ENCODE measurements around the gene ADAP1. TPM values are rescaled to one million over a fixed set of nuclear protein-coding genes. Genes with fewer than 3 reads are reported as not detected.

The ADAP1 gene
- total RNA-seq, 1 donor from 2014 or later = 26.9 TPM

DNA sequence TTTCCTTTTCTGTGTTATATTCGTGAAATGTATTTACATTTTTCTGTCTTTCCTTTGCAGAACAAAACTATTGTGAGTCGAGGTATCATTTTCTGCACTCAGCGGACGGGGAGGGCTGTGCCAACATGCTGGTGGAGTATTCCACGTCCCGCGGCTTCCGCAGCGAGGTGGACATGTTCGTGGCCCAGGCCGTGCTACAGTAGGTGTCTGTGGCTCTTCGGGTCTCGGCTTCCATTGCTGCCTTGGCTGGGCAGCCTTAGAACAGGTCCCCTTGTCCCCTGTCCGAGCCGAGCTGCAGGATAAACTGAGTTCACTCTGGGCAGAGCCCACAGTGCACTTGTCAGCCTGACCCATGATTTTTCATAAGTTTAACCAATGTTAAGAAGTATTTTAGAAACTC, 63.6 kb downstream of the ADAP1 start:
- Histone ChIP-seq H3K36me3 (ENCODE audit: control insufficient read depth, insufficient read depth, low read length) (peaks cover 44% of the 10 kb centered on the region), H3K4me3 (ENCODE audit: low read depth, low read length) (no peak overlapping the region), H3K27me3 (ENCODE audit: control insufficient read depth, insufficient read depth, low read length) (no peaks in the 10 kb centered on the region)
- FAIRE-seq (no peak), DNase-seq (ENCODE audit: low read depth) (no peak)
- TF ChIP-seq, protein P1, sequence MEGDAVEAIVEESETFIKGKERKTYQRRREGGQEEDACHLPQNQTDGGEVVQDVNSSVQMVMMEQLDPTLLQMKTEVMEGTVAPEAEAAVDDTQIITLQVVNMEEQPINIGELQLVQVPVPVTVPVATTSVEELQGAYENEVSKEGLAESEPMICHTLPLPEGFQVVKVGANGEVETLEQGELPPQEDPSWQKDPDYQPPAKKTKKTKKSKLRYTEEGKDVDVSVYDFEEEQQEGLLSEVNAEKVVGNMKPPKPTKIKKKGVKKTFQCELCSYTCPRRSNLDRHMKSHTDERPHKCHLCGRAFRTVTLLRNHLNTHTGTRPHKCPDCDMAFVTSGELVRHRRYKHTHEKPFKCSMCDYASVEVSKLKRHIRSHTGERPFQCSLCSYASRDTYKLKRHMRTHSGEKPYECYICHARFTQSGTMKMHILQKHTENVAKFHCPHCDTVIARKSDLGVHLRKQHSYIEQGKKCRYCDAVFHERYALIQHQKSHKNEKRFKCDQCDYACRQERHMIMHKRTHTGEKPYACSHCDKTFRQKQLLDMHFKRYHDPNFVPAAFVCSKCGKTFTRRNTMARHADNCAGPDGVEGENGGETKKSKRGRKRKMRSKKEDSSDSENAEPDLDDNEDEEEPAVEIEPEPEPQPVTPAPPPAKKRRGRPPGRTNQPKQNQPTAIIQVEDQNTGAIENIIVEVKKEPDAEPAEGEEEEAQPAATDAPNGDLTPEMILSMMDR (IDR thresholded peaks at IDR 0.05; ENCODE audit: insufficient read depth, low read length, severe bottlenecking) = no peak

DNA sequence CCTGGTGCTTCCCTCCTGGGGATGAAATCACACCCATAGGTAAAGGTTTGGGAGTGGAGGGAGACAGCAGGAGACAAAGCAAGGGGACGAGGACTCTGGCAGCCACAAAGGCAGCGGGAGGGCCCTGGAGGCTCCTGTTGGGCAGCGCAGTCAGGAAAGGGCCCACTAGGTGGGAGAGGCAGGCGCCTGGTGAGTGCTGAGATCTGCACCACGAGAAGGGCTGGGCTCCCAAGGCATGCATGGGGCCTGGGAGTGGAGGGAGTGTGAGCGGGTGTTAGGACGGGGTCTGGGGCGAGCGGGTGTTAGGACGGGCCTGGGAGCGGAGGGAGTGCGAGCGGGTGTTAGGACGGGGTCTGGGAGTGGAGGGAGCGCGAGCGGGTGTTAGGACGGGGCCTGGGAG, 65.1 kb downstream of the ADAP1 start:
- DNase-seq (ENCODE audit: low read depth) (no peak), FAIRE-seq (no peak)
- Histone ChIP-seq H3K36me3 (ENCODE audit: control insufficient read depth, insufficient read depth, low read length) (peaks cover 40% of the 10 kb centered on the region), H3K27me3 (ENCODE audit: control insufficient read depth, insufficient read depth, low read length) (no peaks in the 10 kb centered on the region), H3K4me3 (ENCODE audit: low read depth, low read length) (no peak overlapping the region)
- TF ChIP-seq, protein P1 (IDR thresholded peaks at IDR 0.05; ENCODE audit: insufficient read depth, low read length, severe bottlenecking) = no peak

DNA sequence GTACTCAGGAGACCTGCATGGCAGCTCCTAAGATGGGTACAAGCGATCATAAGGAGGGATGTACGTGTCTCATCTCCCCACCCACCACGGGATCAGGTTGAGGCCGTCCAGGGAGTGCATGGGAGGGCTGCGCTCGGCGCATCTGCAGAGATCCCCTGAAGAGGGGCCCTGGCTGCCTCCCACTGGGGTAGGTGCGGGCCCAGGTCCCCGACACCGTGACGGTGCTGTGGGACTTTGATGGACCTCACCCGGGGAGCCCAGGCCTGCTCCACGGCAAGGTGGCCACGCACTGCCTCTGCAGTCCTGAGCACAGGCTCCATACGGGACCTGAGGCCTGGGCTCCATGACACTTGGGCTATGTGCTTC, 65.5 kb downstream of the ADAP1 start:
- H3K27me3 ChIP-seq (ENCODE audit: control insufficient read depth, insufficient read depth, low read length) = no peaks in the 10 kb centered on the region
- TF ChIP-seq, protein P1 (IDR thresholded peaks at IDR 0.05; ENCODE audit: insufficient read depth, low read length, severe bottlenecking) = no peak
- no peak for DNase-seq (ENCODE audit: low read depth)
- no peak for FAIRE-seq
- H3K4me3 ChIP-seq (ENCODE audit: low read depth, low read length) = no peak overlapping the region
- peaks cover 38% of the 10 kb centered on the region for H3K36me3 ChIP-seq (ENCODE audit: control insufficient read depth, insufficient read depth, low read length)

DNA sequence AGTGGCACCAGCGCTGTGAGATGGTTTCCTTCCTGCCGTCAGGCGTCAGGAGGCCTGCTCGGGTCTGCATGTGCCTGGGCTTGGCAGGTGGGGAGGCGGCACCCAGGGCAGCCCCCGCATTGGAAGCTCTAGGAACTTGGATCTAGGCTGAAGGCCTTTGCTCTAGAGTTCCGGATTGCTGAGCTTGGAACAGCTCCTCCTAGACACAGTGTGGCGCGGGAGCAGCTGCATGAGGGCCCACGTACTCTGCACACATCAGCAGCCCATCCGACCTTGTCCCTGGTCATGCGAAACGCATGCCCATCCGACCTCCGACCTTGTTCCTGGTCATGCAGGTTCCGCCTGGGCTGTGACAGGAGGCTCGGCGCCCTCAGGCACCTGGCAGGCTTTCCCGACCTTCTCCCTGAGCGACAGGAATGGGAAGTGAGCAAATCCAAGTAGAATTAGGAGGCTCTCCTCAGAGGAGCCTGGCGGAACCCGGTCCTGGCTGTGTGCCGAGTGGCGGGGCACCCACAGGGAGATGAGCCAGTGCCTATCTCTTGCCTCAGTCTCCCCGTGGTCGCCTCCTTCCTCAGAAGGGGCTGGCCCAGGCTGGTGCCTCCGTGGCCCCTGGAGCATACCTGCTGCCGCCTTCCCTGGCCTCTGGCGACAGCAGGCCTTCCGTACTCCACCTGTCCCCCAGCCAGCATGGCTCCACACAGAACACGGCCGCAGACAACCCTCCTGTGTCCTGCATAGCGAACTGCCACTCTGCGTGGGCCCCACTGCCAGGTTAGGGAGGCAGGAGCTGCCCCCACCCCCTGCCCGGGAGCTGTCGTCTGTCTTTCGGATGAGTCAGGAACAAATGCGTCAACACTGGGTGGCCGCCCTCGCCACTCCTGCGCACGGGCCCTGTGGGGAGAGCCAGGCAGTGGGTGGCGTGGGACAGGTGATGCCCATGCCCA, 66.1 kb downstream of the ADAP1 start:
- TF ChIP-seq, protein P1 (IDR thresholded peaks at IDR 0.05; ENCODE audit: insufficient read depth, low read length, severe bottlenecking) = no peak
- DNase-seq (ENCODE audit: low read depth) (no peak), FAIRE-seq (peak; percentile 23)
- Histone ChIP-seq H3K36me3 (ENCODE audit: control insufficient read depth, insufficient read depth, low read length) (peaks cover 34% of the 10 kb centered on the region), H3K4me3 (ENCODE audit: low read depth, low read length) (no peak overlapping the region), H3K27me3 (ENCODE audit: control insufficient read depth, insufficient read depth, low read length) (no peaks in the 10 kb centered on the region)

DNA sequence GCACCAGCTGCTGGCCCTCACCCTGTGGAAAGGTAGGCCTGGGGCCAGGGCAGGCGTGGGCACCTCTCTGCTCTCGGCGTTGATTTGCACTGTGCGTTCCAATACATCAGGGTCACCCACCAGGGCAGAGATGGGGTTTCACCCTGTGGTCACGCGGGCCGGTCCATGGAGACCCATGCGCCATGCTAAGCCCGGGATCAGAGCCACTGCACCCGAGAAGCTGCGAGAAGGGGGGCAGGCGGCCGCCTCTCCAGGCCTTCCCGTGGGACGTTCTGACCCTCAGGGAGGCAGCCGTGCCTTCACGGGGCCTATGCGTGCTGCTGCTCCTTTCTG, 67.0 kb downstream of the ADAP1 start:
- TF ChIP-seq, protein P1 (IDR thresholded peaks at IDR 0.05; ENCODE audit: insufficient read depth, low read length, severe bottlenecking) = no peak
- H3K4me3 ChIP-seq (ENCODE audit: low read depth, low read length) = no peak overlapping the region
- FAIRE-seq (no peak), DNase-seq (ENCODE audit: low read depth) (no peak)
- H3K27me3 ChIP-seq (ENCODE audit: control insufficient read depth, insufficient read depth, low read length) = no peaks in the 10 kb centered on the region
- H3K36me3 ChIP-seq (ENCODE audit: control insufficient read depth, insufficient read depth, low read length) = peaks cover 34% of the 10 kb centered on the region
